Inflammatory macrophage treated with lipopolysaccharide for 1 hour (primary cell): Measurements from ENCODE around the gene MEX3C.

Experiments used
- DNase-seq, 2 donors: peaks; one replicate each; pipeline ENCODE4 v3.0.0-alpha.2; 2020 to 2022

The MEX3C gene

GRCh38 chr18:51153659-51154371 lies 43.7 kb downstream of the MEX3C start:
- DNase-seq = no peak

GRCh38 chr18:51151568-51152511 lies 45.6 kb downstream of the MEX3C start:
- no peak for DNase-seq

DNA sequence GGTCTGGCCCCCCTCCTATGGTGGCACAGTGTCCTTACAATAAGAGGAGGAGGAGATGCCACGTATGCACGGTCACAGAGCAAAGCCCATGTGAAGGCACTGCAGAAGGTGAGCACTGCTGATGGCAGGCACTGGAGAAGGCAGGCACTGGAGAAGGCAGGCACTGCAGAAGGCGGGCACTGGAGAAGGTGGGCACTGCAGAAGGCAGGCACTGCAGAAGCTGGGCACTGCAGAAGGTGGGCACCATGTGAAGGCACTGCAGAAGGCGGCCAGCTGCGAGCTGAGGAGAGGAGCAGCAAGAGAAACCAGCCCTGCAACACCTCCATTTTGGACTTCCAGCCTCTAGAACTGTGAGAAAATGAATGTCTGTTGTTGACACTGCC lies 46.3 kb downstream of the MEX3C start:
- no peak for DNase-seq

DNA sequence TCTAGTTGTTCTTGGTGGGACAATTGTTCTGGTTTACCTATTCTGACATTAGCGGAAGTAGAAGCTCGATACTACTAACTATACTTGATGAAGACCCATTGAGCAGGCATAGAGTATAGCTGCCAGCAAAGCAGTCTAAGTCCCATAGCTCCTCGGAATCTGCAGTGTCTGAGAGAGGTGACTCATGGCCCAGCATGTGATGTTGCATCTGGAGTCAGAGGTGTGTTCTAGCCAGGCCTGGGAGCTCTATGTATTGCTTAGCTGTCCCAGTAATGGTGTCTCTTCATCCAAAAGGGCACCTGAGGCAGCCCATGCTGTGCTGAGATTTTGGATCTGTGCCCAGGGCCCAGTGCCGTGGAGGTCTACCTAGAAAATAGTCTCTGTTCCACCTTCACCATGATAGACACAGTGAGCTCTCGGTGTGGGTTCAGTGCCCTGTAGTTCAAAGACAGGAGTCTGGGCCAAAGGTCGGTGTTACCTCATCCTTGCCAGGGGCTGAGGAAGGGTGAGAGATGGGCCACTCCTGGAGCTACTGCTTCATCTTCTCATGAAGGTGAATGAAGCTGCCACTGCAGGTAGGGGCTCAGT lies 47.3 kb downstream of the MEX3C start:
- no peak for DNase-seq

- DNase-seq = no peak
Measured at GRCh38 chr18:51149670-51150069, 47.8 kb downstream of the MEX3C start.

DNA sequence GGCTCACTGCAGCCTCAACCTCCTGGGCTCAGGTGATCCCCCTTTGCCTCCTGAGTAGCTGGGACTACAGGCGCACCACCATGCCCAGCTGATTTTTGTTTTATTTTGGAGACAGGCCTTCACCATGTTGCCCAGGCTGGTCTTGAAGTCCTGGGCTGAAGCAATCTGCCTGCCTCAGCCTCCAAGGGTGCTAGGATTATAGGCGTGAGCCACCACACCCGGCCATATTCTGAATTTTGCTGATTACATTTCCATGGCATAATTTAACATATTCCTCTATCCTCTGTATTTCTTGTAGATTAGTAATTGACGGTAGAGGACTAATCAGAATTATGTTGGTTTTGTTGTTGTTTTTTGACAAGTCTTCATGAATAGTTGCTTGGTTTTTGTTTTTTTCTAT lies 50.6 kb downstream of the MEX3C start:
- DNase-seq = no peak

DNA sequence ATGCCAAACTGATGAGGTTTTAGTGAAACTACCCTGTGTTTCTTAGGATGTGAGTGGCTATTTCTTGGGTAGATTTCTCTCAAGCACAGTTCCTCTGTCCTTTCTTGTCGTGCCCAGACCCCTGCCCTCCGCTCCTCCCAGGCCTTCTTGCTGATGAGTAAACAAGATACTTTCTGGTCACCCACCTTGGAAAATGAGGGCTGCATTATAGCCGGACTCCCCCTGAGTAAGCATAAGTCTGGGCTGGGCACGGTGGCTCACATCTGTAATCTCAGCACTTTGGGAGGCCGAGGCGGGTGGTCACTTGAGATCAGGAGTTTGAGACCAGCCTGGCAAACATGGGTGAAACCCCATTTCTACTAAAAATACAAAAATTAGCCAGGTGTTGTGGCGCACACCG lies 58.5 kb downstream of the MEX3C start:
- no peak for DNase-seq

GRCh38 chr18:51137891-51138290 lies 59.6 kb downstream of the MEX3C start:
- no peak for DNase-seq

DNA sequence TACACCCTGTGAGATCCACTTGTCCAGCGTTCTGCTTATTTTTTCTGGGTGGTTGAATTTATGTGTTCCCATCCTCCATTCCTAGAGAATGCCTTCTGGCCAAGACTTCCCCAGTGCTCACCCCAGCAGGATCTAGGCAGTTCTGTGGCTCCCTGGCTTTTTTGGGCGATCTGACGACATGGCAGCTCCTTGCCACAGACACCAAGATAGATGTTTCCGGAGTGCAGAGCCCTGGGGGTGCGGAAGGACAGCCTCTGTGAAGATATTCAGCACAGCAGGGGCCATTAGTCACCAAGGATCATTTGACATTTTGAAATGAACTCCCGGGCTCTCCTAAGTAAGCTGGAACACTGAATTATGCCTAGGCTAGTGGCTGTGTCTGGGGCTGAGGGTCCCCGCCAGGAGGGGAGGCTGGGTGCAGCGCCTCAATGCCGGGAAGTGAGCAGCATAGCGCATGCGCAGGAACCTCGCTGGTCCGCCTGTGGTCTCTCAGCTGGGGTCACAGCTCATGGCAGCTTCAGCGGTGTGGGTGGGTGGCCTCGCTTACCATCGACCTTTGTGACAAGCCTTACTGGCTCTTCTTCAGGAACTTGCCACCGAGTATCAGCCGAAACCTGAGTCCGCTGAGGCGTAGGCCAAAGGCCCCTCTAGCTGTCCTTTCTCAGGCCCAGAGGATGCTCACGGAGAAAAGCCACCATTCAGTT lies 60.3 kb downstream of the MEX3C start:
- no peak for DNase-seq

GRCh38 chr18:51135795-51136194 lies 61.7 kb downstream of the MEX3C start:
- DNase-seq = no peak

DNA sequence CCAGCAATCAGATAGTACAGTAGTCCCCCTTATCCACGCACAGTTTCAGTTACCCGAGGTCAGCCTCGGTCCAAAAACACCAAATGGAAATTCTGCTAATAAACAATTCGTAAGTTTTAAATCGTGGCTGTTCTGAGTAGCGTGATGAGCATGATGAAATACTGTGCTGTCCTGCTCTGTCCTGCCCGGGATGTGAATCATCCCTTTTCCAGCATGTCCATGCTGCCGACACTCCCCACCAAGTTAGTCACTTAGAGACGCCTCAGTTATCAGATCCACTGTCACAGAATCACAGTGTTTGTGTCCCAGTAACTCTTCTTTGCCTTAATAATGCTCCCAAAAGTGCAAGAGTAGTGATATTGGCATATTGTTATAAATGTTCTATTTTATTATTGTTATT lies 62.1 kb downstream of the MEX3C start:
- DNase-seq = no peak

DNA sequence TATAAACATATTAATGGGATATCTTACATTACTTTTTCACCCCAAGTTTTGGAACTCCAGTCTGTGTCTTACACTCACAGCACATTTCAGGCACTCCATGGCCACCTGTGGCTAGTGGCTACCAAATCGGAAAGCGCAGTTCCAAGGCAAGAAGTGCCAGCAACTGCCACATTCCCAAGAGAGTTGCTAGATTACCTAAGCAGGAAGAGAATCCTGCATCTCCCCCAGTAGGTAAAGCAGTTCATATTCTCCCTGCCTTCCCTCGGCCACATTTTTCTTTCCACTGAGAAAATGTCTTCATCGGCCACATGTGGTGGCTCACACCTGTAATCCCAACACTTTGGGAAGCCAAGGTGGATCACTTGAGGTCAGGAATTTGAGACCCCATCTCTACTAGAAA lies 62.8 kb downstream of the MEX3C start:
- no peak for DNase-seq

GRCh38 chr18:51133580-51134160 lies 63.8 kb downstream of the MEX3C start:
- DNase-seq = no peak

DNA sequence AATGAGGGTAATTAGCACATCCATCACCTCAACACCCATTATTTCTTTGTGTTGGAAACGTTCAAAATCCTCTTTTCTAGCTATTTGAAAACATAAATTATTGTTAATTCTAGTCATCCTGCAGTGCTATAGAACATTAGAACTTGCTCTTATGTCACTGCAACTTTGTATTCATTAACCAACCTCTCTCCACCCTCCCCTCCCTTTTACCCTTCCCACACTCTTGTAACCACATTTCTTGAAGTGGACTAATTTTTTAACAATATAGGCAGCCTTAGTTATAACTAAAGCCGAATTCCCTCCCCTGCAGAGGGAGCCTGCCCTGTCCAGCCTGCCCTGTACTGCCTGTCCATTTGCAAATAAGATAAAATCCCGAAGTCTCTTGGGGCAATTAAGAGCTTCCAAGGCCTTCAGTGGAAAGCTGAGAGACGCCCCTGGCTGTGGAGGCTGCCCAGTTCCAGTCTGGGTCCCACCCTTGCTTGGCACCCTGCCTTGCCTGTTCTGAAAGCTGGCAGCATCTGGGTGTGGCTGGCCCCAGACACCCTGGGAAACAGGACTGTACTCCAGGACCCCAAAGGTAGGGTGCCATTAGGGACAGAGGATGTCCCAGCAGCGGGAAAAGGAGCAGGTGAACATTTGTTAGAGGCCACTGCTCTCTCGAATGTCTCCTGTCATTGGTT lies 65.1 kb downstream of the MEX3C start:
- no peak for DNase-seq

DNA sequence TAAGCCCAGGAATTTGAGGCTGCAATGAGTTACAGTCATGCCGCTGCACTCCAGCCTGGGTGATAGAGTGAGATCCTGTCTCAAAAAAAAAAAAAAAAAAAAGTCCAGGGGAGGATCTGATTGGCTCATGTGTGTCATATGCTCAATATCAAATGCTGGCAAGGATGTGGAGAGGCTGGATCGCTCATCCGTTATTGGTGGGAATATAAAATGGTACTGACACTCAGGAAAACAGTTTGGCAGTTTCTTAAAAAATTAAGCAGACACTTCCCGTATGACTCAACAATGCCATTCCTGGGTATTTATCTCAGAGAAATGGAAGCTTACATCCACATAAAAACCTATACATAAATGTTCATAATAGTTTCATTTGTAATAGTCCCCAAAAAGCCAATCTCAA lies 68.9 kb downstream of the MEX3C start:
- DNase-seq = no peak

DNA sequence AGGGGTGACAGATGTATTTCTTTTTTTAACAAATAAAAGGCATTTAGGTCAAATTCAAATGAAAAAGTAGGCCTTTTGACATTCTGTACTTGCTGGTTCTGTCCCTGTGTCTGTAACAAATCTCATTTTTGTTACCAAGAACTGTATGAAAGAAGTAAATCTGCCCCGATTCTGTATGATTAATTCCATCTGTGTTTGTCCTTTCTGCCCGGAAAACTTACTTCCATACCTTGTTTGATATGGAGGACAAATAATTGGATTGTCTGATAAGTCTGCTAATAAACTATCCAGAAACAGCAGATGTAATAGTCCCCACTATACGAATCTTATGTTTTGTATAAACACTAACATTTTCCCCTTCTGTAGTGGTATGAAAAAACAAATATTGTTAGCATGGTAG lies 69.8 kb downstream of the MEX3C start:
- DNase-seq = no peak

GRCh38 chr18:51125976-51126375 lies 71.5 kb downstream of the MEX3C start:
- DNase-seq = no peak
